ENCODE measurements around the gene SCLT1. TPM values are rescaled to one million over a fixed set of nuclear protein-coding genes. Genes with fewer than 3 reads are reported as not detected.

SCLT1 gene
- total RNA-seq, 2 donors from 2014 or later = 11.4 to 12.0 TPM

- Histone ChIP-seq H3K9ac (ENCODE audit: extremely low read depth, low read length, poor library complexity, severe bottlenecking) (no peak overlapping the region), H3K4me3 (ENCODE audit: low read length) (no peak overlapping the region), H3K36me3 (ENCODE audit: control insufficient read depth, insufficient read depth, low read length) (no peaks in the 10 kb centered on the region), H3K4me1 (ENCODE audit: control insufficient read depth, insufficient read depth, low read length) (no peaks in the 10 kb centered on the region), H3K27ac (ENCODE audit: low read depth, low read length) (no peak overlapping the region), H3K9me3 (ENCODE audit: control insufficient read depth, low read length) (no peaks in the 10 kb centered on the region), H3K27me3 (ENCODE audit: control insufficient read depth, insufficient read depth, low read length, poor library complexity, severe bottlenecking) (no peaks in the 10 kb centered on the region)
- no peak for TF ChIP-seq CTCF (conservative IDR thresholded peaks at IDR 0.05)
- Mint-ChIP-seq H3K36me3 (ENCODE audit: low read depth) (peaks cover 4% of the 10 kb centered on the region), H3K4me3 (no peak overlapping the region), H3K9me3 (no peaks in the 10 kb centered on the region), H3K4me1 (no peaks in the 10 kb centered on the region), H3K27ac (no peak overlapping the region), H3K27me3 (ENCODE audit: insufficient read depth) (no peaks in the 10 kb centered on the region)
- no peak for DNase-seq
- WGBS, 2 experiments (ENCODE audit: insufficient coverage in 1 of 2, insufficient read length in 1 of 2) = 91% methylated on average over 2 of the region's 2 CpGs; no CpG with 5 or more reads in 1 of the 2 experiments
These were observed 142.0 kb downstream of the SCLT1 start for GRCh38 chr4:128951316-128951715.

DNA sequence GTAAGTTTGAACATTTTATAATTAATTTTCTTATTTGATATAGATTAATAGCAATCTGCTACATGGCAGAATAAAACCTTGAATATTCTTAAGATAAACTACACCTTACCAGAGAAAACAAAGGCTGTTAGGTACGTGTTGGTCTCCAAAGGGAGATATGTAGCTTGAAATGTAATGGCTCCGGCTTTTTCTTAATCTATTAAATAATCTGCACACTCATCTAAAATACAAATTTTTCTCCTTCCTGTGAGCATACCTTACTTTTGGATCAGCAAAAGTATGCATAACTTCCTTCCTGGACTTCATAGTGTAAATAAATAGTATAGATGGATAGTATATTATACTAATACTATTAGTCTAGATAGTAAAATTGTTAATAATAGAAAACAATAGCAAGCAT lies 142.5 kb downstream of the SCLT1 start:
- no peak for DNase-seq
- no peaks in the 10 kb centered on the region for H3K4me1 Mint-ChIP-seq
- Histone ChIP-seq H3K27ac (ENCODE audit: low read depth, low read length) (no peak overlapping the region), H3K27me3 (ENCODE audit: control insufficient read depth, insufficient read depth, low read length, poor library complexity, severe bottlenecking) (no peaks in the 10 kb centered on the region), H3K36me3 (ENCODE audit: control insufficient read depth, insufficient read depth, low read length) (no peaks in the 10 kb centered on the region), H3K9ac (ENCODE audit: extremely low read depth, low read length, poor library complexity, severe bottlenecking) (no peak overlapping the region), H3K4me1 (ENCODE audit: control insufficient read depth, insufficient read depth, low read length) (no peaks in the 10 kb centered on the region), H3K4me3 (ENCODE audit: low read length) (no peak overlapping the region), H3K9me3 (ENCODE audit: control insufficient read depth, low read length) (no peaks in the 10 kb centered on the region)
- WGBS, 2 experiments (ENCODE audit: insufficient coverage in 1 of 2, insufficient read length in 1 of 2) = 94% methylated on average over 2 of the region's 2 CpGs; no CpG with 5 or more reads in 1 of the 2 experiments
- H3K36me3 Mint-ChIP-seq (ENCODE audit: low read depth) = peaks cover 4% of the 10 kb centered on the region
- no peaks in the 10 kb centered on the region for H3K9me3 Mint-ChIP-seq
- H3K4me3 Mint-ChIP-seq = no peak overlapping the region
- no peak for TF ChIP-seq CTCF (conservative IDR thresholded peaks at IDR 0.05)
- H3K27ac Mint-ChIP-seq = no peak overlapping the region
- no peaks in the 10 kb centered on the region for H3K27me3 Mint-ChIP-seq (ENCODE audit: insufficient read depth)

DNA sequence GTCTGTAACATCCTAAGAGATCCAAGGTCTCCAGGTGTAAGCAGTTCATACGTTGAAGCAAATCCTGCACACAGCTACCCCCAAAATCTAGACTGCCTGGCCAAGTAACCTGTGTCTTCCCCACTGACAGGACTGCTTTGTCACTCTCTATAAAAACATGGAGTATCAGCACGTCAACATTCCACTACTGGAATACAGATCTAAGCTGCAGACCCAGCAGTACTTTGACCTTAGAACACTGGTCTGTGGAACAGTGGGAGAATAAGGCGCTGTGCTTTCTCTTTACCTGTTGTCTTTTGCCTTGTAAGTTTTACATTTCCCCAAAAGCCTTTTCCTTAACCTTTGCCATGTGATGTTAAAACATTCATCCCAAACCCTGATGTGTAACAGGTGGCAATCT lies 146.4 kb downstream of the SCLT1 start:
- Mint-ChIP-seq H3K27ac (no peak overlapping the region), H3K36me3 (ENCODE audit: low read depth) (peaks cover 5% of the 10 kb centered on the region), H3K4me3 (no peak overlapping the region), H3K9me3 (no peaks in the 10 kb centered on the region), H3K4me1 (no peaks in the 10 kb centered on the region), H3K27me3 (ENCODE audit: insufficient read depth) (no peaks in the 10 kb centered on the region)
- peaks cover 3% of the 10 kb centered on the region for H3K9me3 ChIP-seq (ENCODE audit: control insufficient read depth, low read length)
- DNase-seq = no peak
- no peak overlapping the region for H3K9ac ChIP-seq (ENCODE audit: extremely low read depth, low read length, poor library complexity, severe bottlenecking)
- no peak for TF ChIP-seq CTCF (conservative IDR thresholded peaks at IDR 0.05)
- no peak overlapping the region for H3K27ac ChIP-seq (ENCODE audit: low read depth, low read length)
- WGBS, 2 experiments (ENCODE audit: insufficient coverage in 1 of 2, insufficient read length in 1 of 2) = 91 to 94% methylated on average over 3 of the region's 3 CpGs
- H3K4me1 ChIP-seq (ENCODE audit: control insufficient read depth, insufficient read depth, low read length) = no peaks in the 10 kb centered on the region
- no peaks in the 10 kb centered on the region for H3K27me3 ChIP-seq (ENCODE audit: control insufficient read depth, insufficient read depth, low read length, poor library complexity, severe bottlenecking)
- no peaks in the 10 kb centered on the region for H3K36me3 ChIP-seq (ENCODE audit: control insufficient read depth, insufficient read depth, low read length)
- H3K4me3 ChIP-seq (ENCODE audit: low read length) = no peak overlapping the region

Measured in endodermal cell (in vitro differentiated cells).